ENCODE data around the gene ATMIN. TPM values are rescaled to one million over a fixed set of nuclear protein-coding genes. Genes with fewer than 3 reads are reported as not detected.
A peak's percentile ranks its signal among the peaks of the same experiment; 100 is the strongest.

ATMIN gene
- total and polyA plus RNA-seq, 2 of the 13 experiments (the other 11 are each of a cell fraction or from before 2014, with no cell fraction given): 34.6 to 60.4 TPM

DNA sequence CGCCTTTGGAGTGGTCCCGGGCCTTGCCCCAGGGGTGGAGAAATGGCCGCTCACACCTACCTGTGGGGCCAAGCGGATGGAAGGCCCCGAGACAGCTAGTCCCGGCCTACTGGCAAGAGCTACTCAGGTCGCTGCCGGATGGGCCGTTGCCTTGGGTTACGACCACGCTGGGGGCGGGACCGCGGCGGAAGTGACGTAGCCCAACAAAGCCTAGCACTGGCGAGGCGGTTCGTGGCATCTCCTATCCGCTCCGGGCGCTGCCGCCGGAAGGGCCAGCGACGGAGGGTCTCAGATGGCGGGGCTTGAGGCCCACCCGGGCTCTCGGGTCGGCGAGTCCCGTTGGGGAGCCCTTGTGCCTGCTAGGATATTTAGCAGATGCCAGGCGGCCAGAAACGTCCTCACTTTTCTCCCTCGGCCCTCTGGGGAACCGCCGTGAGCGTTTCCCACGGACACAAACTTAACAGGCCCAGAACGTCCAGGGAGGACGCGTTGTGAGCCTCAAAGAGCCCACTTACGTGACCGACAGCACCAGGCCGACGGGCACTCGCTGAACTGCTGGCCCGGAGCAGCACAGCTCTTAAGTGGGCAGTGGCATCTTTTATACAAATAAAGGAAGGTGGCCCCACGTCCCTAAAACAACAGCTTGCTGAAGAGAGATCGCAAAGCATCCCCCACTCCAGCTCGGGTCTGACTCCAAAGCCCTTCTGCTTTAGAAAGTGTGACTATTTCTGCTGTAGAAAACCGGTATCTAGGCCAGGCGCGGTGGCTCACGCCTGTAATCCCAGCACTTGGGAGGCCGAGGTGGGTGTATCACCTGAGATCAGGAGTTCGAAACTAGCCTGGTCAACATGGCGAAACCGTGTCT is 41.7 kb downstream of the ATMIN start, which contains the start of gene C16orf46 (continued):
- 0 out of 2 replicates have a peak, but pooled peaks have one; percentile 30 for TF ChIP-seq SMYD3 (CRISPR knock-in tag; IDR thresholded peaks at IDR 0.05)
- peak; percentile 40; the same call in 1 of the 2 replicates for TF ChIP-seq NFATC3 (CRISPR knock-in tag; IDR thresholded peaks at IDR 0.05)
- TF ChIP-seq NR2C2 (CRISPR knock-in tag; IDR thresholded peaks at IDR 0.05; ENCODE audit: borderline replicate concordance): 0 out of 2 replicates have a peak, but pooled peaks have one; percentile 29
- TF ChIP-seq ZBTB26 (CRISPR knock-in tag; IDR thresholded peaks at IDR 0.05; ENCODE audit: borderline replicate concordance): peak; percentile 86; the same call in 1 of the 2 replicates
- TF ChIP-seq ZNF562 (CRISPR knock-in tag; IDR thresholded peaks at IDR 0.05; ENCODE audit: borderline replicate concordance): no peak
- peak; percentile 80 for TF ChIP-seq ZNF205 (CRISPR knock-in tag; IDR thresholded peaks at IDR 0.05)
- TF ChIP-seq SRSF4 (IDR thresholded peaks at IDR 0.05; ENCODE audit: low read depth, low read length, poor library complexity, severe bottlenecking): no peak
- TF ChIP-seq ZNF607 (CRISPR knock-in tag; IDR thresholded peaks at IDR 0.05; ENCODE audit: borderline replicate concordance): peak; percentile 89; the same call in 1 of the 2 replicates
- TF ChIP-seq, protein P1, sequence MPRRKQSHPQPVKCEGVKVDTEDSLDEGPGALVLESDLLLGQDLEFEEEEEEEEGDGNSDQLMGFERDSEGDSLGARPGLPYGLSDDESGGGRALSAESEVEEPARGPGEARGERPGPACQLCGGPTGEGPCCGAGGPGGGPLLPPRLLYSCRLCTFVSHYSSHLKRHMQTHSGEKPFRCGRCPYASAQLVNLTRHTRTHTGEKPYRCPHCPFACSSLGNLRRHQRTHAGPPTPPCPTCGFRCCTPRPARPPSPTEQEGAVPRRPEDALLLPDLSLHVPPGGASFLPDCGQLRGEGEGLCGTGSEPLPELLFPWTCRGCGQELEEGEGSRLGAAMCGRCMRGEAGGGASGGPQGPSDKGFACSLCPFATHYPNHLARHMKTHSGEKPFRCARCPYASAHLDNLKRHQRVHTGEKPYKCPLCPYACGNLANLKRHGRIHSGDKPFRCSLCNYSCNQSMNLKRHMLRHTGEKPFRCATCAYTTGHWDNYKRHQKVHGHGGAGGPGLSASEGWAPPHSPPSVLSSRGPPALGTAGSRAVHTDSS (CRISPR knock-in tag; conservative IDR thresholded peaks at IDR 0.05): no peak
- no peak for TF ChIP-seq MTERF4 (CRISPR knock-in tag; IDR thresholded peaks at IDR 0.05)
- TF ChIP-seq ZNF782 (CRISPR knock-in tag; IDR thresholded peaks at IDR 0.05; ENCODE audit: borderline replicate concordance): no peak
- peak; percentile 57; the same call in 1 of the 2 replicates for TF ChIP-seq ETV6 (CRISPR knock-in tag; conservative IDR thresholded peaks at IDR 0.05)
- TF ChIP-seq ZNF550 (CRISPR knock-in tag; IDR thresholded peaks at IDR 0.05; ENCODE audit: borderline replicate concordance): peak; percentile 68
- no peak for TF ChIP-seq RFX5 (IDR thresholded peaks at IDR 0.05; ENCODE audit: low read depth, low read length)
- peak; percentile 95 for TF ChIP-seq HOXA3 (CRISPR knock-in tag; IDR thresholded peaks at IDR 0.05)
- peak; percentile 23 for TF ChIP-seq SKI (IDR thresholded peaks at IDR 0.05; ENCODE audit: partially characterized antibody)
- no peak for TF ChIP-seq PCBP2 (optimal IDR thresholded peaks at IDR 0.05; ENCODE audit: low read depth, low read length, poor library complexity, severe bottlenecking)
- no peak for TF ChIP-seq JARID2 (CRISPR knock-in tag; IDR thresholded peaks at IDR 0.05; ENCODE audit: insufficient replicate concordance)
- TF ChIP-seq, protein P2, sequence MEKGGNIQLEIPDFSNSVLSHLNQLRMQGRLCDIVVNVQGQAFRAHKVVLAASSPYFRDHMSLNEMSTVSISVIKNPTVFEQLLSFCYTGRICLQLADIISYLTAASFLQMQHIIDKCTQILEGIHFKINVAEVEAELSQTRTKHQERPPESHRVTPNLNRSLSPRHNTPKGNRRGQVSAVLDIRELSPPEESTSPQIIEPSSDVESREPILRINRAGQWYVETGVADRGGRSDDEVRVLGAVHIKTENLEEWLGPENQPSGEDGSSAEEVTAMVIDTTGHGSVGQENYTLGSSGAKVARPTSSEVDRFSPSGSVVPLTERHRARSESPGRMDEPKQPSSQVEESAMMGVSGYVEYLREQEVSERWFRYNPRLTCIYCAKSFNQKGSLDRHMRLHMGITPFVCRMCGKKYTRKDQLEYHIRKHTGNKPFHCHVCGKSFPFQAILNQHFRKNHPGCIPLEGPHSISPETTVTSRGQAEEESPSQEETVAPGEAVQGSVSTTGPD (CRISPR knock-in tag; IDR thresholded peaks at IDR 0.05): no peak
- TF ChIP-seq HHEX (CRISPR knock-in tag; IDR thresholded peaks at IDR 0.05): no peak
- no peak for TF ChIP-seq ARNTL (CRISPR knock-in tag; IDR thresholded peaks at IDR 0.05)
- no peak; the same call in 1 of the 2 replicates for TF ChIP-seq ZNF44 (CRISPR knock-in tag; IDR thresholded peaks at IDR 0.05)
- TF ChIP-seq ZNF17 (CRISPR knock-in tag; IDR thresholded peaks at IDR 0.05): no peak
- no peak for TF ChIP-seq NFKBIZ (CRISPR knock-in tag; IDR thresholded peaks at IDR 0.05)
- TF ChIP-seq FOXO1 (CRISPR knock-in tag; IDR thresholded peaks at IDR 0.05): 0 out of 2 replicates have a peak, but pooled peaks have one; percentile 45
